ENCODE data around the gene VSTM1. TPM values are rescaled to one million over a fixed set of nuclear protein-coding genes. Genes with fewer than 3 reads are reported as not detected.
A peak's percentile ranks its signal among the peaks of the same experiment; 100 is the strongest.
"Not testable (repeated sequence)": the region's sequence is repeated elsewhere in the genome, so short reads cannot be mapped to it uniquely, and the experiment has no call there.

The VSTM1 gene
- total RNA-seq, 4 donors from 2014 or later = not detected

- no peak for DNase-seq
- Histone ChIP-seq H3K4me3 (no peak overlapping the region), H3K27ac (no peak overlapping the region), H3K4me1 (no peaks in the 10 kb centered on the region), H3K36me3 (no peaks in the 10 kb centered on the region), H3K9me3 (no peaks in the 10 kb centered on the region), H3K27me3 (no peaks in the 10 kb centered on the region)
- no peak for TF ChIP-seq POLR2A (IDR thresholded peaks at IDR 0.05)
- TF ChIP-seq CTCF (IDR thresholded peaks at IDR 0.05) = no peak
- intact Hi-C loops (cut with DNase I; ENCODE audit: low total_unique reads) = no loop called here
Measured at GRCh38 chr19:54040003-54040402, 23.7 kb downstream of the VSTM1 start.

DNA sequence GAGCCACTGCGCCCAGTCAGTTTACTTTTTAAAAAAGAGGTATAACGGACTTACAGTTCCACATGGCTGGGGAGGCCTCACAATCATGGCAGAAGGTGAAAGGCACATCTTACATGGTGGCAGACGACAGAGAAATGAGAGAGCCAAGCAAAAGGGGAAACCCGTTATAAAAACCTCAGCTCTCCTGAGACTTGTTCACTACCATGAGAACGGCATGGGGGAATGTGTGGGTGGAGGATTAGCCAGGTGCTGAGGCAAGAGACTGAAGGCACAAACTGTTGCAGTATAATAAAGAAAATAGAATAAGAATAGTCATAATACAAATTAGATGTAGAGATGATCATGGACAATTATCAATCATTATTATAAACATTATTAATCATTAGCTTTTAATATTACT, 27.2 kb downstream of the VSTM1 start:
- H3K4me3 ChIP-seq; H3K36me3 ChIP-seq; H3K27ac ChIP-seq; intact Hi-C loops (cut with DNase I; ENCODE audit: low total_unique reads); H3K4me1 ChIP-seq; H3K9me3 ChIP-seq; DNase-seq; H3K27me3 ChIP-seq: not testable (repeated sequence)

GRCh38 chr19:54035215-54036178, 28.2 kb downstream of the VSTM1 start:
- no peak for DNase-seq
- no peaks in the 10 kb centered on the region for H3K9me3 ChIP-seq
- no peak overlapping the region for H3K4me3 ChIP-seq
- no peaks in the 10 kb centered on the region for H3K27me3 ChIP-seq
- no peak for TF ChIP-seq CTCF (IDR thresholded peaks at IDR 0.05)
- TF ChIP-seq POLR2A (IDR thresholded peaks at IDR 0.05) = no peak
- no peaks in the 10 kb centered on the region for H3K4me1 ChIP-seq
- intact Hi-C loops (cut with DNase I; ENCODE audit: low total_unique reads) = no loop called here
- H3K36me3 ChIP-seq = no peaks in the 10 kb centered on the region
- no peak overlapping the region for H3K27ac ChIP-seq

GRCh38 chr19:54030895-54031586, 32.7 kb downstream of the VSTM1 start:
- H3K4me3 ChIP-seq = no peak overlapping the region
- H3K27me3 ChIP-seq = no peaks in the 10 kb centered on the region
- intact Hi-C loops (cut with DNase I; ENCODE audit: low total_unique reads) = no loop called here
- no peaks in the 10 kb centered on the region for H3K4me1 ChIP-seq
- TF ChIP-seq CTCF (IDR thresholded peaks at IDR 0.05) (no peak), POLR2A (IDR thresholded peaks at IDR 0.05) (no peak)
- H3K36me3 ChIP-seq = no peaks in the 10 kb centered on the region
- no peak overlapping the region for H3K27ac ChIP-seq
- no peak for DNase-seq
- no peaks in the 10 kb centered on the region for H3K9me3 ChIP-seq

DNA sequence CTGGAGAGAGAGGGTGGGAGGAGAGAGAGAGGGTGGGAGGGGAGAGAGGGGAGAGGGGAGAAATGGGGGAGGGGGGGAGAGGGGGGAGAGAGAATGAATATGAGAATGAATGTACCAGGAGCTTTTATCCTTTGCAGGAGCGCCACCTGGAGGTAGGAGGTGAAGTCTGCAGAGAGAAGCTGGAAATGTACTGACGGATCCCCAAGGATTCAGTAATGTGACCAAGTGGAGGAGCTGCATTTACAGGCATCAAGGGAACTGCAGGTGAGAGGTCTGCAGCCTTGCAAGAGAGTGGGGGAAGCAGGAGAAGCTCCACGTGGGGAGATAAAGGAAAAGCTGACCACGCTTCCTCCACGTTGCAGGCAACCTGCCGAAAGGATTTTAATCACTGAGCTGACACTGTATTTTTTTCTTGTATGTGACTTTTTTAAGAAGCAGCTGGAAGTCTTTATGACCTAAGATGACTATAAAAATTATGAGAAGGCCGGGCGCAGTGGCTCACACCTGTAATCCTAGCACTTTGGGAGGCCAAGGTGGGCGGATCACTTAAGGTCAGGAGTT, 33.7 kb downstream of the VSTM1 start:
- peak in 1 of 2 donors; percentile 20 for DNase-seq
- H3K9me3 ChIP-seq = no peaks in the 10 kb centered on the region
- H3K4me3 ChIP-seq = no peak overlapping the region
- H3K4me1 ChIP-seq = no peaks in the 10 kb centered on the region
- no peaks in the 10 kb centered on the region for H3K27me3 ChIP-seq
- intact Hi-C loops (cut with DNase I; ENCODE audit: low total_unique reads) = no loop called here
- no peaks in the 10 kb centered on the region for H3K36me3 ChIP-seq
- TF ChIP-seq POLR2A (IDR thresholded peaks at IDR 0.05) (no peak), CTCF (IDR thresholded peaks at IDR 0.05) (peak; percentile 23 to 39 (median 30))
- H3K27ac ChIP-seq = no peak overlapping the region

Data from uterus (tissue), 4 donors.